ENCODE measurements around the gene SPATA6L.

The SPATA6L gene

GRCh38 chr9:4666042-4666699 is at the start of gene SPATA6L:
TSS of gene SPATA6L (minus strand) at chr9:4666480. CDS start at chr9:4666250, 230 bp downstream.
- H3K36me3 ChIP-seq (ENCODE audit: control insufficient read depth, insufficient read depth, low read length): no peaks in the 10 kb centered on the region
- peak; percentile 68 for DNase-seq (ENCODE audit: extremely low read depth, insufficient read length)
- H3K4me3 ChIP-seq (replicated peaks; ENCODE audit: low read depth, low read length): peak within 1 kb of the TSS; percentile 63
- peak; percentile 15 for TF ChIP-seq CTCF (IDR thresholded peaks at IDR 0.05; ENCODE audit: insufficient read depth, low read length, poor library complexity, severe bottlenecking)
- no peaks in the 10 kb centered on the region for H3K27me3 ChIP-seq (replicated peaks; ENCODE audit: control insufficient read depth, insufficient read depth, low read length)

GRCh38 chr9:4714266-4715016 is 48.2 kb upstream of the SPATA6L start:
- TF ChIP-seq CTCF (IDR thresholded peaks at IDR 0.05; ENCODE audit: insufficient read depth, low read length, poor library complexity, severe bottlenecking): no peak

GRCh38 chr9:4713849-4714248 is 47.6 kb upstream of the SPATA6L start:
- DNase-seq (ENCODE audit: extremely low read depth, insufficient read length): no peak

More at GRCh38 chr9:4714266-4715016, 48.2 kb upstream of the SPATA6L start:
- H3K27me3 ChIP-seq (replicated peaks; ENCODE audit: control insufficient read depth, insufficient read depth, low read length): no peaks in the 10 kb centered on the region
- no peak overlapping the region for H3K4me3 ChIP-seq (replicated peaks; ENCODE audit: low read depth, low read length)
- peaks cover 18% of the 10 kb centered on the region for H3K36me3 ChIP-seq (ENCODE audit: control insufficient read depth, insufficient read depth, low read length)
- DNase-seq (ENCODE audit: extremely low read depth, insufficient read length): no peak

GRCh38 chr9:4709380-4709779 is 43.1 kb upstream of the SPATA6L start:
- no peak for TF ChIP-seq CTCF (IDR thresholded peaks at IDR 0.05; ENCODE audit: insufficient read depth, low read length, poor library complexity, severe bottlenecking)
- peaks cover 2% of the 10 kb centered on the region; the same call in 1 of the 2 replicates for H3K36me3 ChIP-seq (ENCODE audit: control insufficient read depth, insufficient read depth, low read length)
- H3K27me3 ChIP-seq (replicated peaks; ENCODE audit: control insufficient read depth, insufficient read depth, low read length): no peaks in the 10 kb centered on the region
- no peak overlapping the region for H3K4me3 ChIP-seq (replicated peaks; ENCODE audit: low read depth, low read length)
- DNase-seq (ENCODE audit: extremely low read depth, insufficient read length): no peak

More at GRCh38 chr9:4713849-4714248, 47.6 kb upstream of the SPATA6L start:
- Histone ChIP-seq H3K27me3 (replicated peaks; ENCODE audit: control insufficient read depth, insufficient read depth, low read length) (no peaks in the 10 kb centered on the region), H3K4me3 (replicated peaks; ENCODE audit: low read depth, low read length) (no peak overlapping the region), H3K36me3 (ENCODE audit: control insufficient read depth, insufficient read depth, low read length) (peaks cover 14% of the 10 kb centered on the region)
- TF ChIP-seq CTCF (IDR thresholded peaks at IDR 0.05; ENCODE audit: insufficient read depth, low read length, poor library complexity, severe bottlenecking): no peak

- H3K4me3 ChIP-seq (replicated peaks; ENCODE audit: low read depth, low read length): no peak overlapping the region
- no peaks in the 10 kb centered on the region for H3K27me3 ChIP-seq (replicated peaks; ENCODE audit: control insufficient read depth, insufficient read depth, low read length)
- no peak for TF ChIP-seq CTCF (IDR thresholded peaks at IDR 0.05; ENCODE audit: insufficient read depth, low read length, poor library complexity, severe bottlenecking)
- peaks cover 2% of the 10 kb centered on the region; the same call in 1 of the 2 replicates for H3K36me3 ChIP-seq (ENCODE audit: control insufficient read depth, insufficient read depth, low read length)
- no peak for DNase-seq (ENCODE audit: extremely low read depth, insufficient read length)
These were observed 40.8 kb upstream of the SPATA6L start for GRCh38 chr9:4706971-4707622.

Measured in GM06990 (cell line).